HG03442 (cell line): ENCODE measurements around the gene ZNF385D.

Experiments used
- ATAC-seq: cut with Tn5 transposase; IDR thresholded peaks from one replicate; pipeline ENCODE4 v1.9.1; 2021; ENCODE audit warnings: mild to moderate bottlenecking, moderate library complexity; ENCODE audit not compliant: unreplicated experiment

ZNF385D gene

GRCh38 chr3:21682206-21682605, 68.8 kb downstream of the ZNF385D start:
- no peak for ATAC-seq

DNA sequence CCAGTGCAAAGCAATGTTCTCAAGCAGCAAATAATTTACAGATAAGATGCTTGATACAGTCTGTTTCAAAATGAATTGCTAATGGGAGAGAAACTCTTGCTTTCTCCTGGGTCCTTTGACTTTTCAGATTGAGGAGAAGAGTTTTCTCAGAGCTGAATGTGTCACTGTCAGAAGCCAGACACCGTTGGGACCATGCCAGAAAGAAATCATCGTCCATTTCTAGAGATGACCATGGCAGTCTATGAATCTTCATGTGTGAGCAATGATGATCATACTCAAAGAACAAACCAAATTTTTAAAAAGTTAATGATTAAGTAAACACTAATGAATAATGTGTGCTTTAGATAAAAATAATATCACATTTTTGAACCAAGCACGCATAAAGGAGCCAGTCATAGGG, 77.6 kb downstream of the ZNF385D start:
- ATAC-seq: no peak

DNA sequence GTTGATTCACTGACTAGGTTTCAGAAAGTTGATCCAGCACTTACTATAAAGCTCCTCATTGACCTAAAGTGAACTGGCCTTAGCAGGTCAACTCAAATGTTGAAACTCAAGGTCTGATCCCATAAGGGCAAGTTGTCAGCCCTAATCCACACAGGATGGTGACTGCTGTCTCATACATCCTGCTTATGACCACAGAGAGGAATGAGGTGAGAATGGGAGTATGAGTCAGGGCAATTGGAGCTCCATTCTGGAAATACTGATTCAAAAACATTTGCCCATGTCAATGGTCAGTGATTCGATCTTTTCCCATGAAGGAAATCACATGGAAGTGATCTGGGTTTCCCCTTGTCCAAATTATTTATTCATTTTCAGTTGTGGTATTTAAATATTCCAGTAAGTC, 78.7 kb downstream of the ZNF385D start:
- no peak for ATAC-seq

- no peak for ATAC-seq
These were observed 80.6 kb downstream of the ZNF385D start for GRCh38 chr3:21670386-21670785.

GRCh38 chr3:21668012-21668411, 83.0 kb downstream of the ZNF385D start:
- ATAC-seq: no peak

DNA sequence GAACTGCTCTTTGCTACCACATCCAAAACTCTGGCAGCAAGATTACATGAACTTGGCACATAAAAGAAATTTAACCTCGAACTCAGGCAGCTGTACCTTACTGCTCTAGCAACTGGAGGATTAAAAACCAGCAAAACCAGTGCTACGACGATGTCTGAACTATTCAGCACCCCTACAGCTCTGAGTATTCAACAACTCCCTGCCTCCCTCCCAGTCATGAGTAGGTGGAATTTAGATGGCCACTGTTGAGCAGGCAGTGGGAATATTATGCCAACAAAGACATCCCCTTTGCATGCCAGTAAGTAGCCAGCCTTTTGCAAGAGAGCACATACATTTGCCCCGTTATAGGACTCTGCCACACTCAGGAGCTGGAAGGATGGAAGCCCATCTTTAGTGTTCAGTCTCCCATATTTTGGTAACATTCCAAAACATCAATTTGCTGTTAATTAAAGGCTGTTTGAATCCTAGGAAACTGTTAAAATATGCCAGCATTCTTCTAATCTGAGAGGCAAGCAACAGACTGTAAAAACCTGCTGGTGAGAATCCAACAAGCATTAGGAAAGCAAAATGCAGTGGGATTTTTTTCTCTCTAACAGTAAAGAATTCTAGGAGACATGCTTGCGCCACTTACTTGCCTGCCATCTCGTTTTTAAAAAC, 85.4 kb downstream of the ZNF385D start:
- no peak for ATAC-seq

DNA sequence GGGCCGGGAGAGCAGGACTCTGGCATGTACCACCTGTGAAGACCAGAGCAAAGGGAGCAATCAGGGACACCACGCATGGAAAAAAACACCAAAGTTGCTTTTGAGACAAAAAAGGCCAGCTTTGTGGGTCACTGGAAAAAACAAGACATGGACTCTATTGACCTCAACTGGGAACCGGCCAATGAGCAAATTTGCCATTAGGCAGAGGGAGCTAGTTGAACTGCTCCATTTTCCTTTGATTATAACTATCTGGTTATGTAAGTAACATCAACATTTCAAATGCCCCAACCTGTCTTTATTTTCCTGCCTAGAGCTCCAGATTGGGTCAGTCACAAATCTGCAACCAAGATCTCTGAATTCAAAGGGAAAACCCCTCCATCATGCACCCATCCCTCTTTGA, 86.0 kb downstream of the ZNF385D start:
- ATAC-seq: no peak

- ATAC-seq: no peak
These were observed 88.6 kb downstream of the ZNF385D start for GRCh38 chr3:21662403-21662802.

- no peak for ATAC-seq
These were observed 96.3 kb downstream of the ZNF385D start for GRCh38 chr3:21654662-21655061.

DNA sequence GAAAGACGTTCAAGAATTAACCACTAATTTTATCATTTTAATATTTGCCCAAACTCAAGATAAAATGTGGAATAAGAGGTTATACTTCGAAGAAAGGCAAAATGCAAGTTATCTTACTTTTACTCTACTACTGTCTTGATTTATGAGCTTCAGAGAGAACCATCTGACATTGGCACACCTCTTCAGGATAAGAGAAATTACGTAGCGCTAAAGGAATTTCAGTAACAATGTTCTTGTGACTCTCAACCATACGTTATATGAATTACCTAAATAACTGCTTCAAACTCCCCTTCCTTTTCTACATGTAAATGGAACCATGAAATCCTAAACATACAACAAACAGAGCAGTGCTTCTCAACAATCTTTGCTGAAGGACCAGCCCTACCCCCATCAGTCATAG, 96.8 kb downstream of the ZNF385D start:
- no peak for ATAC-seq

GRCh38 chr3:21649519-21649918, 101.5 kb downstream of the ZNF385D start:
- no peak for ATAC-seq

- ATAC-seq: no peak
These were observed 103.0 kb downstream of the ZNF385D start for GRCh38 chr3:21647961-21648360.

DNA sequence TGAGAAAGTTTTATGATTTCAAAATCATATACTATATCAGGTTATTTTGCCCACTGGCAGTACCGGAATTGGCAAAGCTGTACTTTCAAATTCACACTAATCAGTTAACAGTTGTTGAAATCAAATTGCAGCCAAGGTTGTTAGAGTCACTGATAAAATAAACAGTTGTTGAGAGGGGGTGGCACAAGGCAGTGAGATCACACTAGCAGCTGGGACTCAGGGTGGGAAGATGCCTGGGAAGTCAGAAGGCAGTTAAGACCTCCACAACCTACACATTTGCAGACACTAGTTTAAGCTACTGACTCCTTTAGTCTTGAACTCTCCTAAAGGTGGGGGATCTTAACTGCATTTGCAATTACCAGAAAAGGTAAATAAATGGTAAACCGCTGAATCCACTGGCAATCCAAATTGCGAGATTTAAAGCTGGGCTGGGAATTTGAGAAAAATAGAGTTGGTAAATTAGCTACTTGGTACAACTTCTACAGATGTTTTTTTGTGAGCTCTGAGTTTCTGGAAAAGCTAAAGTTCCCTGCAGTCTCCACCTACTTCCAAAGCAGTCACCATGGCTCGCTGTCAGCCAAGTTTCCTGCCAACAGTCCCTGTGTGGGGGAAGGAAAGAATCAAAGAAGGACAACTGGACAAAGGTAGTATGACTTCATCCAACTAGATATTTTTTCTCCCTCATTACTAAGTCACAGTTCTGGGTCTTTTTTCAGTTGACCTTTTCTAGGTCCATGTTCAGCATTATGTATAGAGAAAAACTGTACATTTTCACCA, 105.7 kb downstream of the ZNF385D start:
- ATAC-seq: no peak

DNA sequence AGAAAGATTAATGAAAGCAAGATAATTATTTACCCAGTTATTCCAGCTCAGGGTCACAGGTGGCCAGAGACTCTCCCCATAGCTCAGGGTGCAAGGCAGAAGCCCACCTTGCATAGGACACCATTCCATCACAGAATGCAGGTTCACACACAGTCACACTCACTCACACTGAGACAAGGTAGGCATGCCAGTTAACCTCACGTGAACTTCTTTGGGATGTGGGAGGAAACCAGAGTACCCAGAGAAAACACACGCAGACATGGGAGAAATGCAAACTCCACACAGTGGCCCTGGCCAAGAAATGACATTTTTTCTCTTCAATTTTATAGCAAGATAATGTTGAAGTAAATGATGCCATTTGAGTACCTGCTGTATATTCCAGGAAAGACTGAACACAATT, 106.7 kb downstream of the ZNF385D start:
- no peak for ATAC-seq

DNA sequence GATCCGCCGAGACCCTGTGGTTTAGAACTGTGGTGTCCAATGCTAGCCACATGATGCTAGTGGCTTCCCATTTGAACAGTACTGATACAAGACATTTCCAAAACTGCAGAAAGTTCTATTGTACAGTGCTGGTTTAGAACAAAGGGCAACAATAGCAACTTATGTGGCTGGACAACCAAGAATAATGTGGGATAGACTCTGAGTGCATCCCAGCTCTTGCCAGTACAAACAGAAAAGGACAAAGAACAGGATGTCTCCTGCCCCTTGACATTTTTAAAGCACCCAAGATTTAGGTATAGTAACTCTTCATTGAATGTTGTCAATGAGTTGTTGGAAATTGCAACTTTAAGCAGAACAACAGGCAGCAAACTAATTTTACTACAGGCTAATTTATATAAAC, 107.3 kb downstream of the ZNF385D start:
- ATAC-seq: no peak

GRCh38 chr3:21642433-21642832, 108.6 kb downstream of the ZNF385D start:
- no peak for ATAC-seq

GRCh38 chr3:21641959-21642358, 109.1 kb downstream of the ZNF385D start:
- ATAC-seq: no peak

GRCh38 chr3:21638488-21638887, 112.5 kb downstream of the ZNF385D start:
- no peak for ATAC-seq

GRCh38 chr3:21634112-21634511, 116.9 kb downstream of the ZNF385D start:
- ATAC-seq: no peak

- ATAC-seq: no peak
These were observed 126.5 kb downstream of the ZNF385D start for GRCh38 chr3:21624524-21624923.

GRCh38 chr3:21621181-21621651, 129.8 kb downstream of the ZNF385D start:
- ATAC-seq: no peak

- no peak for ATAC-seq
These were observed 130.4 kb downstream of the ZNF385D start for GRCh38 chr3:21620511-21621155.
